ENCODE data around the gene MTTP.

The MTTP gene

DNA sequence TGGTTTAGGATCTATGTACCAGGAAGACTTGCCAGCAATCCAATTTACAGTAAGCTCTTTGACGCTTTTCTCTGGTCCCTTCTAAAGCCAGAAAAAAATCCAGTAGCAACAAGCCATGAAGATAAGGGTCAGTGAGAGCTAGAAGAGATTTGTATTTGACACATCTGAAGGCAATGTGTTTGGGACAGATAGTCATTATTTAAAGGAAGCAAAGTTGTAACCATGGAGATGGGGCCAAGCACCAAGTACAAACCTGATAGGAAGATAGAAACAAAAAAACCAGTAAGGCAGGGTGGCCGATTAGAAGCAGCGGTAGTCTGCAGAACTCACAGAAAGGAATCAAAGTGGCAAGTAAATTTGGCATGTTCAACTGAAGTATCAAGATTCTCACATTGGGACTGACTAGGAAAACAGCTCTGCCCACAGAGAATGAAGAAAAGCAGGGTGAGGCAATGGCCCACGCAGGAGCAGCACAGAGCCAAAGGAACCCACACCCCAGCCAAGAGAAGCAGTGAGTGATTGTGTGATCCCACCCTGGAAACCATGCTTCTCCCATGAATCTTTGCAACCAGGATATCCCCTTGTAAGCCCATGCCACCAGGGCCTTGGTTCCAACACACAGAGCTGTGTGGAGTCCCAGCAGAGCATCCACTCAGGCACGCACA, 95.9 kb downstream of the MTTP start:
- no peak for DNase-seq (ENCODE audit: low spot score)
